ENCODE measurements around the gene HSPA1L. TPM values are rescaled to one million over a fixed set of nuclear protein-coding genes. Genes with fewer than 3 reads are reported as not detected.

HSPA1L gene
- total RNA-seq, 1 donor from 2014 or later, result 2.5 TPM

GRCh38 chr6:31764198-31764597 lies 50.9 kb downstream of the HSPA1L start:
- no peak for DNase-seq (ENCODE audit: low spot score, unreplicated experiment)
- Mint-ChIP-seq H3K27ac (no peak overlapping the region), H3K27me3 (no peaks in the 10 kb centered on the region), H3K9me3 (ENCODE audit: low read depth) (no peaks in the 10 kb centered on the region), H3K4me3 (ENCODE audit: low read depth) (no peak overlapping the region), H3K36me3 (ENCODE audit: insufficient read depth) (peaks cover 2% of the 10 kb centered on the region), H3K4me1 (ENCODE audit: low read depth) (no peaks in the 10 kb centered on the region)
- no peak for TF ChIP-seq CTCF (IDR thresholded peaks at IDR 0.05; ENCODE audit: unreplicated experiment)

GRCh38 chr6:31763619-31763940 lies 51.5 kb downstream of the HSPA1L start:
- Mint-ChIP-seq H3K9me3 (ENCODE audit: low read depth) (no peaks in the 10 kb centered on the region), H3K4me3 (ENCODE audit: low read depth) (no peak overlapping the region)

GRCh38 chr6:31762878-31763618 lies 52.0 kb downstream of the HSPA1L start:
- Mint-ChIP-seq H3K36me3 (ENCODE audit: insufficient read depth) (peaks cover 5% of the 10 kb centered on the region), H3K27me3 (no peaks in the 10 kb centered on the region), H3K9me3 (ENCODE audit: low read depth) (no peaks in the 10 kb centered on the region), H3K27ac (no peak overlapping the region), H3K4me1 (ENCODE audit: low read depth) (no peaks in the 10 kb centered on the region), H3K4me3 (ENCODE audit: low read depth) (no peak overlapping the region)
- no peak for DNase-seq (ENCODE audit: low spot score, unreplicated experiment)
- no peak for TF ChIP-seq CTCF (IDR thresholded peaks at IDR 0.05; ENCODE audit: unreplicated experiment)

More at GRCh38 chr6:31763619-31763940, 51.5 kb downstream of the HSPA1L start:
- H3K36me3 Mint-ChIP-seq (ENCODE audit: insufficient read depth), result peaks cover 5% of the 10 kb centered on the region
- DNase-seq (ENCODE audit: low spot score, unreplicated experiment), result no peak
- H3K27ac Mint-ChIP-seq, result no peak overlapping the region
- H3K4me1 Mint-ChIP-seq (ENCODE audit: low read depth), result no peaks in the 10 kb centered on the region
- TF ChIP-seq CTCF (IDR thresholded peaks at IDR 0.05; ENCODE audit: unreplicated experiment), result no peak
- no peaks in the 10 kb centered on the region for H3K27me3 Mint-ChIP-seq

- no peaks in the 10 kb centered on the region for H3K4me1 Mint-ChIP-seq (ENCODE audit: low read depth)
- H3K9me3 Mint-ChIP-seq (ENCODE audit: low read depth), result no peaks in the 10 kb centered on the region
- no peak for TF ChIP-seq CTCF (IDR thresholded peaks at IDR 0.05; ENCODE audit: unreplicated experiment)
- no peak within 1 kb of the TSS for H3K4me3 Mint-ChIP-seq (ENCODE audit: low read depth)
- H3K36me3 Mint-ChIP-seq (ENCODE audit: insufficient read depth), result peaks cover 3% of the 10 kb centered on the region
- no peak for DNase-seq (ENCODE audit: low spot score, unreplicated experiment)
- no peaks in the 10 kb centered on the region for H3K27me3 Mint-ChIP-seq
- no peak within 1 kb of the TSS for H3K27ac Mint-ChIP-seq
These were observed 52.7 kb downstream of the HSPA1L start, which contains the start of gene SAPCD1 for GRCh38 chr6:31762356-31762755. Gene SAPCD1, plus strand, starts transcription at chr6:31762656. Its CDS starts 399 bp downstream, at chr6:31763055.

- H3K36me3 Mint-ChIP-seq (ENCODE audit: insufficient read depth), result peaks cover 3% of the 10 kb centered on the region
- no peak overlapping the region for H3K27ac Mint-ChIP-seq
- H3K4me1 Mint-ChIP-seq (ENCODE audit: low read depth), result no peaks in the 10 kb centered on the region
- H3K4me3 Mint-ChIP-seq (ENCODE audit: low read depth), result no peak overlapping the region
- H3K27me3 Mint-ChIP-seq, result no peaks in the 10 kb centered on the region
- TF ChIP-seq CTCF (IDR thresholded peaks at IDR 0.05; ENCODE audit: unreplicated experiment), result no peak
- no peak for DNase-seq (ENCODE audit: low spot score, unreplicated experiment)
- H3K9me3 Mint-ChIP-seq (ENCODE audit: low read depth), result no peaks in the 10 kb centered on the region
These were observed 53.7 kb downstream of the HSPA1L start for GRCh38 chr6:31761343-31761742.
